ENCODE data around the gene LRRC59.
"Not testable (repeated sequence)": the region's sequence is repeated elsewhere in the genome, so short reads cannot be mapped to it uniquely, and the experiment has no call there.

Gene LRRC59

DNA sequence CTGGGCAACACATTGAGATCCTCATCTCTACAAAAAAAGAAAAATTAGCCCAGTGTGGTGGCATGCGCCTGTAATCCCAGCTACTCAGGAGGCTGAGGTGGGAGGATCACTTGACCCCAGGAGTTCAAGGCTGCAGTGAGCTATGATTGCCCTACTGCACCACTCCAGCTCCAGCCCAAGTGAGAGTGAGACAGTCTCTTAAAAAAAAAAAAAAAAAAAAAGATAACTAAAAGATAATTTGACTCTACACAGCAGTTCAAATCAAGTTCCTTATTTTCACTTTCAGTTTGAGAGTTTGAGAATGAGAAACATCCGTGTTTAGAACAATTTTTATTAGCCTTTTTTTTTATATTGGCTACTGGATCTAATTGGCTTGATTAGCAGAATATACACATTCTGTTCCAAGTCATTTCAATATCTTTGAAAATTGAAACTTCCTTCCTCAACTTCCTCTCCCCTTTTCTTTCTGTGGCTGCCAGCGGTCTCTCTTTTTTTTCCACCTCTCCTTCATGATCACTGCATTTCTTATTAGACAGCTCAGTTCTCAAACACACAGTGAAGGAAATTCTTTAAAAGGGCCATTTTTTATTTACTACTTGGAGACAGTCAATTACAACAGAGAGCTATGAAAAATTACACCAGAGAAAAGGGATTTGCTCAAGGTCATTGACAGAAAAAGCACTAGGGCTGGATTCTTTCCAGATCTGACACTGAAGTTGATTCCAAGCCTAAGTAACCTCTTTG lies 24.2 kb upstream of the LRRC59 start:
- peaks cover under 1% of the 10 kb centered on the region; the same call in 1 of the 2 replicates for H3K4me1 ChIP-seq (ENCODE audit: insufficient read depth, low read length)
- no peaks in the 10 kb centered on the region for H3K9me3 ChIP-seq (ENCODE audit: insufficient read depth, low read depth, low read length)
- peaks cover 20% of the 10 kb centered on the region for H3K27me3 ChIP-seq (ENCODE audit: insufficient read depth, low read length)
- no peak overlapping the region for H3K4me3 ChIP-seq (ENCODE audit: low read length)
- H3K36me3 ChIP-seq (ENCODE audit: insufficient read depth, low read depth, low read length): no peaks in the 10 kb centered on the region
- H3K9ac ChIP-seq (ENCODE audit: low read depth, low read length): no peak overlapping the region
- H3K27ac ChIP-seq (ENCODE audit: low read length): no peak overlapping the region

DNA sequence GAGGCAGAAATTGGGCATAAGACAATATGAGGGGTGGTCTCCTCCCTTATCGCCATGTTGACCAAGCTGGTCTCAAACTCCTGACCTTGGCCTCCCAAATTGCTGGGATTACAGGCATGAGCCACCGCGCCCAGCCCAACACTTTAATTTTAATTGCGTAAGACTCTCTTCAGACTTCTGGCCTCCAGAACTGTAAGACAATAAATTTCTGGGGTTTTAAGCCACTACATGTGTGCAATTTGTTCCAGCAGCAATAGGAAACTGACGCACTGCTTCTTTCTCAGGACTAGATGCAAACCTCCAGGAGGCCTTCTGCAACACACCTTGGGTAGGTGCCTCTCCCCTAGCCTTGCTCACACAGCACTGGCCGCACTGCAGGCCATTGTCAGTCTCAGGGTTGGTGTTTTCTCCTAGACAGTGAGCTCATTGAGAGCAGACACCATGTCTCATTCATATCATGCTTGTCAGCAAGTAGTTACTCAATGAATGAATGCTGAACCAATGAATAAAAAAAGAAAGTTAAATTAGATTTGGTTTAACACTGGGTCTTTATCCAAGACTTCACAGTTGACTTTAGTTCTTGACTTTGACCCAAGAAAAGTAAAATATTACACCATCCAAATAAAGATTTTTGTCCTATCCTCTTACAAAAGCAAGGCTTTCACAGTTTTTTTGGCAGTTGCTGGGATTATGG lies 23.2 kb upstream of the LRRC59 start:
- Histone ChIP-seq H3K36me3 (ENCODE audit: insufficient read depth, low read depth, low read length) (no peaks in the 10 kb centered on the region), H3K9ac (ENCODE audit: low read depth, low read length) (no peak overlapping the region), H3K9me3 (ENCODE audit: insufficient read depth, low read depth, low read length) (no peaks in the 10 kb centered on the region), H3K4me3 (ENCODE audit: low read length) (no peak overlapping the region), H3K4me1 (ENCODE audit: insufficient read depth, low read length) (no peaks in the 10 kb centered on the region), H3K27me3 (ENCODE audit: insufficient read depth, low read length) (peaks cover 17% of the 10 kb centered on the region), H3K27ac (ENCODE audit: low read length) (no peak overlapping the region)

DNA sequence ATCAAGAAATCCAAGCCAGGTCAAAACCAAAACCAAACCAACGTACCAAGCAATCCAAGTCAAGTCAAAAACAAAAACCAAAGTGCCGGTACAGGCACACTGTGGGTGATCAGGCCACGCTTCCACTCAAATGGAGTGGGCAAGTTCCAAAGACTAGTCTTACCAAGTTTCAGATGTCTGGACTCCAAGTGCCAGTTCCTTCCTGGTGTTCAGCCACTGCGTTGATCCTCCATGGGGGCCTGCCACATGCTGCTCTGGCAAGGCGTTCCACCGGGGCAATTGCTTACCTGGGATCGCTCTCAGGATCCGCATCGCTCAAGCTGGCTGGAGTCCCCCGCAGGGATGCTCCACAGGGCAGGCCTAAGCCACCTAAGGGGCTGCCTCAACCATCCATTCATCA lies 22.3 kb upstream of the LRRC59 start:
- H3K9ac ChIP-seq (ENCODE audit: low read depth, low read length); H3K27ac ChIP-seq (ENCODE audit: low read length); H3K9me3 ChIP-seq (ENCODE audit: insufficient read depth, low read depth, low read length); H3K36me3 ChIP-seq (ENCODE audit: insufficient read depth, low read depth, low read length); H3K4me3 ChIP-seq (ENCODE audit: low read length); H3K27me3 ChIP-seq (ENCODE audit: insufficient read depth, low read length); H3K4me1 ChIP-seq (ENCODE audit: insufficient read depth, low read length): not testable (repeated sequence)

DNA sequence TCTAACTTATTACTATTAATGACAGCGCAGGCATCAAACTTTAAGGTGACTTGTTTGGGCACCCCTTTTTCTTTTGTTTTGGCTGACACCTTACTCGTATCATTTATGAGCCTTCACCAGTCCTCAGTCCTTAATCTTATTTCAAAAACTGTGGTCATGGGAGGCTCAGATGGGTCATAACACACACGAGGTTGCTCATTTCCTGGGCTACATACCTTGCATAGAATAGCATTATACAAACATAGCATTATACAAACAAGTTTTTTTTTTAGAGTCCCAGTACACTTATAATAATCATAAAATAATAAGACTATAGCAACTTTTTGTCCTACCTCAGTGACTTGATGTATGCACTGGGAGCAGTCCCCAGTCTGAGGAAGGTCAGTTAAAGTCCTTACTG lies 17.5 kb upstream of the LRRC59 start:
- H3K27me3 ChIP-seq (ENCODE audit: insufficient read depth, low read length): no peaks in the 10 kb centered on the region; the same call in none of the 2 replicates
- H3K9ac ChIP-seq (ENCODE audit: low read depth, low read length): no peak overlapping the region
- H3K27ac ChIP-seq (ENCODE audit: low read length): no peak overlapping the region
- no peaks in the 10 kb centered on the region for H3K36me3 ChIP-seq (ENCODE audit: insufficient read depth, low read depth, low read length)
- H3K4me1 ChIP-seq (ENCODE audit: insufficient read depth, low read length): no peaks in the 10 kb centered on the region
- H3K4me3 ChIP-seq (ENCODE audit: low read length): no peak overlapping the region
- H3K9me3 ChIP-seq (ENCODE audit: insufficient read depth, low read depth, low read length): no peaks in the 10 kb centered on the region; the same call in 1 of the 2 replicates

DNA sequence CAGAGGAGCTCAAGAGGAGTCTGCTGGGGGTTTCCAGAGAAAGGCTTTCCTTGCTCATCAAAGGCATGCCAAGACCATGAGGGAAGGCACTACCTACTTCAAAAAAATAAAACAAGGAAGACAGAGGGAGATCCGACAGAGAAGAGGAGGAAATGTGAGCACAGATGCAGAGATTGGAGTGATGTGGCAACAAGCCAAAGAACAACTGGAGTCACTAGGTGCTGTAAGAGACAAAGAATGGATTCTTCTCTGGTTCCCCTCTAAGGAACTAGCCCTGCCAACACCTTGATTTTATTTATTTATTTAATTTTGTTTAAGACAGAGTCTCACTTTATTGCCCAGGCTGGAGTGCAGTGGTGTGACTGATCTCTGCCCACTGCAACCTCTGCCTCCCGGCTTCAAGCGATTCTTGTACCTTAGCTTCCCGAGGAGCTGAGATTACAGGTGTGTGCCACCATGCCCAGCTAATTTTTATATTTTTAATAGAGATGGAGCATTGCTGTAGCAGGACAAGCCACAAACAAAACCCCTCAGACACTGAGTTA lies 14.9 kb upstream of the LRRC59 start:
- Histone ChIP-seq H3K4me3 (ENCODE audit: low read length) (no peak overlapping the region), H3K9ac (ENCODE audit: low read depth, low read length) (no peak overlapping the region), H3K27me3 (ENCODE audit: insufficient read depth, low read length) (no peaks in the 10 kb centered on the region; the same call in none of the 2 replicates), H3K27ac (ENCODE audit: low read length) (no peak overlapping the region), H3K4me1 (ENCODE audit: insufficient read depth, low read length) (no peaks in the 10 kb centered on the region), H3K9me3 (ENCODE audit: insufficient read depth, low read depth, low read length) (no peaks in the 10 kb centered on the region; the same call in 1 of the 2 replicates), H3K36me3 (ENCODE audit: insufficient read depth, low read depth, low read length) (no peaks in the 10 kb centered on the region)

DNA sequence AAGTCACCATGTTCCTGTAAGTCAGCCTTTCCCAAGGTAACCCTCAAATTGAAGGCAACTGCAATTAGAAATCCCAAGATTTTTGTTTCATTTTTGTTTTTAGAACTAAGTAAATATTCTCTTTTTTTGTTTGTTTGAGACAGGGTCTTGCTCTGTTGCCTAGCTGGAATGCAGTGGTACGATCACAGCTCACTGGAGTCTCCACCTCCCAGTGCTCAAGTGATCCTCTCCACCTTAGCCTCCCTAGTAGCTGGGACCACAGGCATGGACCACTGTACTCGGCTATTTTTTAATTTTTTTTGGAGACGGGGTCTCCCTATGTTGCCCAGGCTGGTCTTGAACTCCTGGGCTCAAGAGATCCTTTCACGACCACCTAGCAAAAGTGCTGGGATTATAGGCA lies 10.6 kb upstream of the LRRC59 start:
- H3K36me3 ChIP-seq (ENCODE audit: insufficient read depth, low read depth, low read length): no peaks in the 10 kb centered on the region
- no peaks in the 10 kb centered on the region; the same call in 1 of the 2 replicates for H3K27me3 ChIP-seq (ENCODE audit: insufficient read depth, low read length)
- no peaks in the 10 kb centered on the region; the same call in 1 of the 2 replicates for H3K9me3 ChIP-seq (ENCODE audit: insufficient read depth, low read depth, low read length)
- no peak overlapping the region for H3K27ac ChIP-seq (ENCODE audit: low read length)
- H3K4me1 ChIP-seq (ENCODE audit: insufficient read depth, low read length): no peaks in the 10 kb centered on the region
- H3K9ac ChIP-seq (ENCODE audit: low read depth, low read length): no peak overlapping the region
- no peak overlapping the region for H3K4me3 ChIP-seq (ENCODE audit: low read length)

DNA sequence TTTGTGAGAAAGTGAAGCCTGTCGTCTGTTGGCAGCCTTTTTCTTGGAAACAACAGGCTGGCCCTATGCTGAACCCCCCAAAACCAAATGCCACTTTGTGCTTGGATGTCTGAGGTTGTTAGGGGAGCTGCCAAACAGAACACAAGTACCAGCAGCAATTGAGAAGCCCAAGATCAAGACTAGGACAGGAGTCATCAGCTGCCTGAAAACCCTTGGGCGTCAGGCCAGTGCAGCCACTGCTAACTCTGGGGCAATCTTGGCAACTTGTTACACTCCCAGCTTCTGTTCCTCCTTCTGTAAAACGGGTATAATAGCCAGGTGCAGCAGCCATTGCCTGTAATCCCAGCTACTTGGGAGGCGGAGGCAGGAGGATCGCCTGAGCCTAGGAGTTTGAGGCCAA lies 9.3 kb upstream of the LRRC59 start:
- Histone ChIP-seq H3K27ac (ENCODE audit: low read length) (no peak overlapping the region), H3K4me3 (ENCODE audit: low read length) (no peak overlapping the region), H3K9me3 (ENCODE audit: insufficient read depth, low read depth, low read length) (no peaks in the 10 kb centered on the region), H3K36me3 (ENCODE audit: insufficient read depth, low read depth, low read length) (no peaks in the 10 kb centered on the region), H3K9ac (ENCODE audit: low read depth, low read length) (no peak overlapping the region), H3K27me3 (ENCODE audit: insufficient read depth, low read length) (no peaks in the 10 kb centered on the region), H3K4me1 (ENCODE audit: insufficient read depth, low read length) (no peaks in the 10 kb centered on the region)

DNA sequence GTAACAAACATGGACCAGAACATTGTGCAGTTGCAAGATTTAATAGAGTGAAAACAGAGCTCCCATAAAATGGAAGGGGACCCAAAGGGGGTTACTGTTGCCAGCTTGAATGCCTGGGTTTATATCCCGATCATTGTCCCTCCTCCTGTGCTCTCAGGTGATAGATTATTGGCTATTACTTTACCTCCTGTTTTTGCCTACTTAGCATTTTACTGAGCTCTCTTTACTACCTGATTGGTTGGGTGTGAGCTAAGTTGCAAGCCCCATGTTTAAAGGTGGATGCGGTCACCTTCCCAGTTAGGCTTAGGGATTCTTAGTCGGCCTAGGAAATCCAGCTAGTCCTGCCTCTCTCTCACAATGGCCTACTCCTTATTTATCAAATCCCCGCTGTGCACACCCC lies 8.0 kb upstream of the LRRC59 start:
- H3K27me3 ChIP-seq (ENCODE audit: insufficient read depth, low read length): not testable (repeated sequence)

DNA sequence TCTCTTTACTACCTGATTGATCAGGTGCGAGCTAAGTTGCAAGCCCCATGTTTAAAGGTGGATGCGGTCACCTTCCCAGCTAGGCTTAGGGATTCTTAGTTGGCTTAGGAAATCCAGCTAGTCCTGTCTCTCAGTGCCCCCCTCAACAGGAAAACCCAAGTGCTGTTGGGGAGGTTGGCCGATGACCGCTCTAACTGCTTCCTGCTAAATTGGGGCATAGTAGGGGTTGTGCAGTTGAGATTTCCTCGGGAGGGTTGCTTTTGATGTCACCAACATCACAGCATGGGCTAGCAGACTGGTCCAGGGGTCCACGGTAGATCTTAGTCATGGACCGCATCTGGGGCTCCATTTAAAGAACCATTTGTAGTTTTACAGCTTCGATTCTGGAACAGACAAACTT lies 2.3 kb upstream of the LRRC59 start:
- not testable (repeated sequence) for H3K27ac ChIP-seq (ENCODE audit: low read length); H3K27me3 ChIP-seq (ENCODE audit: insufficient read depth, low read length); H3K9ac ChIP-seq (ENCODE audit: low read depth, low read length); H3K9me3 ChIP-seq (ENCODE audit: insufficient read depth, low read depth, low read length); H3K4me3 ChIP-seq (ENCODE audit: low read length); H3K4me1 ChIP-seq (ENCODE audit: insufficient read depth, low read length); H3K36me3 ChIP-seq (ENCODE audit: insufficient read depth, low read depth, low read length)

More for the DNA sequence above, 8.0 kb upstream of the LRRC59 start:
- not testable (repeated sequence) for H3K36me3 ChIP-seq (ENCODE audit: insufficient read depth, low read depth, low read length); H3K27ac ChIP-seq (ENCODE audit: low read length); H3K4me1 ChIP-seq (ENCODE audit: insufficient read depth, low read length); H3K9me3 ChIP-seq (ENCODE audit: insufficient read depth, low read depth, low read length); H3K4me3 ChIP-seq (ENCODE audit: low read length); H3K9ac ChIP-seq (ENCODE audit: low read depth, low read length)

DNA sequence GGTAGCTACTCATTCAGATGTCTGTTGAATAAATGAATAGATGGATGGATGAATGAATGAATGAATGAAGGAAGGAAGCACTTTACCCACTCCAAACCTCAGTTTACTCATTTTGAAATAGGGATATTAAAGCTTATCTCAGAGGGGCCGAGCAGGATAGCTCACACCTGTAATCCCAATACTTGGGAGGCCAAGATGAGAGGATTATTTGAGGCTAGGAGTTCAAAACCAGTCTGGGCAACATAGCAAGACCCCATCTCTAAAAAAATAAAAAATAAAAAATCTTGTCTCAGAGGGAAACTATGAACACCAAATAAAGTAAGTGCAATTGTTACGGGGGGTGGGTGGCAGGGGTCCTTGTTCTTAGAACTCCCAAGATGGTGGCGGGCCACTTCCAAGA lies 1.3 kb upstream of the LRRC59 start:
- not testable (repeated sequence) for H3K4me3 ChIP-seq (ENCODE audit: low read length); H3K27me3 ChIP-seq (ENCODE audit: insufficient read depth, low read length); H3K9me3 ChIP-seq (ENCODE audit: insufficient read depth, low read depth, low read length); H3K27ac ChIP-seq (ENCODE audit: low read length); H3K4me1 ChIP-seq (ENCODE audit: insufficient read depth, low read length); H3K9ac ChIP-seq (ENCODE audit: low read depth, low read length)
- peaks cover 18% of the 10 kb centered on the region for H3K36me3 ChIP-seq (ENCODE audit: insufficient read depth, low read depth, low read length)

DNA sequence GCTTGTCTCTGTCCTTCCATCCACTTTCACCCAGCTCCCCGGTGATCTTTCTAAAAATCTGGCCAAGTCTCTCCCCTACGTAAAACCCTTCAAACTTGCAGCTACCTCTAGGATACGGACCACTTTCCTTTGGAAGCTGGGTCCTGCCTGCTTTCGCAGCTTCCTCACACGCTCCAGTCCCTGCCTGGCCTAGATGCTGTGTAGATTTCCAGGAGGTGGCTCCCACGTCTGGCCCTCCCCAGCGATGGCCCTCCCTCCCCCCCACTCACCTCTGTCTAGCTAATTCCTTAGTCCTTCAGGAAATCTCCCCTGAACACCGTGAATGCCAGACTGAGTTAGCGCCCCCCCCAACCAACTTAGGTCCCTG lies 579 bp upstream of the LRRC59 start:
- Histone ChIP-seq H3K4me3 (ENCODE audit: low read length) (peak overlapping the region; percentile 91; the same call in 1 of the 2 replicates), H3K36me3 (ENCODE audit: insufficient read depth, low read depth, low read length) (peaks cover 25% of the 10 kb centered on the region), H3K27me3 (ENCODE audit: insufficient read depth, low read length) (no peaks in the 10 kb centered on the region), H3K4me1 (ENCODE audit: insufficient read depth, low read length) (no peaks in the 10 kb centered on the region), H3K9ac (ENCODE audit: low read depth, low read length) (no peak overlapping the region), H3K27ac (ENCODE audit: low read length) (no peak overlapping the region), H3K9me3 (ENCODE audit: insufficient read depth, low read depth, low read length) (no peaks in the 10 kb centered on the region)
